Measurements from ENCODE around the gene IRGC. TPM values are rescaled to one million over a fixed set of nuclear protein-coding genes. Genes with fewer than 3 reads are reported as not detected.

IRGC gene
- polyA plus RNA-seq, 1 experiment = not detected

DNA sequence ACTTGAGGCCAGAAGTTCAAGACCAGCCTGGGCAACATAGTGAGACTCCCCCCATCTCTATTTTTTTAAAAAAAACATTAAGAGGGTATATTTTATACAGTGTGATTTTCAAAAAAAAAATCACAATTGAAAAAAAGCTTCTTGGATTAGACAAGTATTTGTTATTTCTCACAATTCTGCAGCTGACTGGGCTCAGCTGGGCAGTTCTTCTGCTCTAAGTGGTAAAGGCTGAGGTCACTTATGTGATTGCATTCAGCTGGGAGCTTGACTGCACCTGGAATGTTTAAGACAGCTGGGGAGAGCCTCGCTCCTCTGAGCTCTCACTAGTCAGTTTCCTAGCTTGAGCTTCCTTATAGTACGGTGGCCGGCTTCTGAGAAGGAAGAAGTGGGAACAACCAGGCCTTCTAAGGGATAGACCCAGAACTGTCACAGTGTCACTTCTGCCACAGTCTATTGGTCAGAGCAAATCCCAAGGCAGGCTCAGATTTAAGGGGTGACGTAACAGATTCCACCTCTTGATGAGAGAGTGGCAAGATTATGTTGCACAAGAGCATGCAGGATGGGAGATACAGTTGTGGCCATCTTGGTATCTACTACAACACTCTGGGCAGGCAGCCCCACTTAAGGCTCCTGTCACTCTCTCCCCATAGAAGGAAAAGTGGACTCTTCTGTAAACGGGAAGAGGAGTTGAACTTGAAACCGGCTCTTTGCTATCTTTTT lies 19.7 kb upstream of the IRGC start:
- TF ChIP-seq, protein P1, sequence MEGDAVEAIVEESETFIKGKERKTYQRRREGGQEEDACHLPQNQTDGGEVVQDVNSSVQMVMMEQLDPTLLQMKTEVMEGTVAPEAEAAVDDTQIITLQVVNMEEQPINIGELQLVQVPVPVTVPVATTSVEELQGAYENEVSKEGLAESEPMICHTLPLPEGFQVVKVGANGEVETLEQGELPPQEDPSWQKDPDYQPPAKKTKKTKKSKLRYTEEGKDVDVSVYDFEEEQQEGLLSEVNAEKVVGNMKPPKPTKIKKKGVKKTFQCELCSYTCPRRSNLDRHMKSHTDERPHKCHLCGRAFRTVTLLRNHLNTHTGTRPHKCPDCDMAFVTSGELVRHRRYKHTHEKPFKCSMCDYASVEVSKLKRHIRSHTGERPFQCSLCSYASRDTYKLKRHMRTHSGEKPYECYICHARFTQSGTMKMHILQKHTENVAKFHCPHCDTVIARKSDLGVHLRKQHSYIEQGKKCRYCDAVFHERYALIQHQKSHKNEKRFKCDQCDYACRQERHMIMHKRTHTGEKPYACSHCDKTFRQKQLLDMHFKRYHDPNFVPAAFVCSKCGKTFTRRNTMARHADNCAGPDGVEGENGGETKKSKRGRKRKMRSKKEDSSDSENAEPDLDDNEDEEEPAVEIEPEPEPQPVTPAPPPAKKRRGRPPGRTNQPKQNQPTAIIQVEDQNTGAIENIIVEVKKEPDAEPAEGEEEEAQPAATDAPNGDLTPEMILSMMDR (IDR thresholded peaks at IDR 0.05; ENCODE audit: insufficient read depth, low read depth, low read length) = no peak
- no peak overlapping the region for H3K4me3 ChIP-seq (ENCODE audit: low read depth, low read length)
- ChIA-PET POLR2A (no interaction called here), CTCF (interaction anchor here (0.6 to 1.8 kb wide), 2 partner anchors 120 to 141 kb away, joined by 5 to 6 read pairs; no protein-coding TSS in a partner anchor)
- H3K27me3 ChIP-seq (ENCODE audit: control insufficient read depth, insufficient read depth, low read length) = peaks cover 4% of the 10 kb centered on the region
- H3K36me3 ChIP-seq (ENCODE audit: control insufficient read depth, insufficient read depth, low read length) = no peaks in the 10 kb centered on the region
- DNase-seq (ENCODE audit: low read depth) = no peak

DNA sequence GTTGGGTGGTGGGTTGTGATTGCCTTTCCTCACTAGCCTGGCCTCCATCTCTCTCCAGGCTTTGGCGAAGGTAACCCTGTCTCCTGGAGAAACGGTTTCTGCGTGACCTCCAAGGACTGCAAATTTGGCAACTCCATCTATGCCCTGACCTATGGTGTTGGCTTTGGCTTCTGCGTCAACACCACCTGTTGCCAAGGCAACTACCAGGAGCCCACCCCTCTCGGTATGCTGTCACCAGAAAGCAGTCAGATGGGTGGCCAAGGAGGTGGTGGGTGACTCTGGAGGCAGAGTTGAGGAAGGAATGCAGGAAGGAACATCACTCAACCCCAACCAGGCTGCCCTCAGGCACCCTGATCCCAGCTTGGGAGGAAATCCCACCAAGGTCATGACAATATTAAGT lies 18.6 kb upstream of the IRGC start:
- TF ChIP-seq, protein P1 (IDR thresholded peaks at IDR 0.05; ENCODE audit: insufficient read depth, low read depth, low read length) = no peak
- Histone ChIP-seq H3K36me3 (ENCODE audit: control insufficient read depth, insufficient read depth, low read length) (no peaks in the 10 kb centered on the region), H3K4me3 (ENCODE audit: low read depth, low read length) (no peak overlapping the region), H3K27me3 (ENCODE audit: control insufficient read depth, insufficient read depth, low read length) (peaks cover 4% of the 10 kb centered on the region)
- DNase-seq (ENCODE audit: low read depth) = no peak
- ChIA-PET CTCF (interaction anchor here (0.8 kb wide), 1 partner anchor 35 kb away, joined by 3 read pairs; no protein-coding TSS in a partner anchor), POLR2A (interaction anchor here (0.6 kb wide), 1 partner anchor 29 kb away, joined by 4 read pairs; no protein-coding TSS in a partner anchor)

DNA sequence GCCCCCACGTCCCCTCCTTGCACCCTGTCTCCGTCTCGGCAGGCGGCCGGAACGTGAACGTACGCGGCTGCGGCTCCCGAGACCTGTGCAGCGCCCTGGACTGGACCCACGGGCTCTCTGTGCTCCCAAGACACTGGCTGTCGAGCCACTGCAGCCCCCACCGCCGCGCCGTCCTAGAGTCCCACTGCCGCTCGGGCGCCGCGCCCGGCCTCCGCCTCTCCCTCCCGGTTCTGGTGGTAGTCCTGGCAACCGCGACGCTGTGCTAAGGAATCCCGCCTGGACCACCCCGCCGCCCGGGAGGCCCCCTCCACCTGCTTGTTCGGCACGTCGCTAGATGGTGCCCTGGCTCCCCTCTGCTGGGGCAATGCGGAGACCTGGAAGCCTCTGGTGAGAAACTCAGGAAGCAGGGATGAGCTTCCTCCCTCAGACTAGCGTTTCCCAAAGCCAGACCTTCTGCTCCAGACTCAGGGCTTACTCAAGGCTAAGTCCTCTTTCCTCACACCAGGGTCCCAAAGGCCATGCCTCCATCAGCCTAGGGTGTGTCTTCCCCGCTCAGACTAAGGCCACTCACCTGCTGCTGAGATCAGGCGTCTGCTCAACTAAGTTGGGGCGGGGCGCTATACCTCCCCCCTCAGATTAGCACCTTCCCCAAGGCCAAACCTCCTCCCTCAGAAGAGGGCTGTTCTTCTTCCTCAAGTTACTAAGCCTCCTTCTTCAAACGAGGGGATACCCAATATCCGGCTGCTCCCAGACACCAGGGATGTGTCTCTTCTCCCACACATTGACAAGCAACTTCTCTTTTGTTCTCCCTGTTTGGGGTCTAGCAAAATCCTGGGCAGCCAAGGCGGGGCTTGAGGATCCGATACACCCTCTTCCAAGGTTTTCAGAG lies 16.1 kb upstream of the IRGC start:
- Histone ChIP-seq H3K4me3 (ENCODE audit: low read depth, low read length) (peak overlapping the region; percentile 17; the same call in 1 of the 2 replicates), H3K36me3 (ENCODE audit: control insufficient read depth, insufficient read depth, low read length) (no peaks in the 10 kb centered on the region), H3K27me3 (ENCODE audit: control insufficient read depth, insufficient read depth, low read length) (peaks cover 3% of the 10 kb centered on the region)
- ChIA-PET CTCF (interaction anchor here (1.2 to 1.4 kb wide), 2 partner anchors 31 to 46 kb away, joined by 3 to 4 read pairs; no protein-coding TSS in a partner anchor), POLR2A (no interaction called here)
- DNase-seq (ENCODE audit: low read depth) = no peak
- TF ChIP-seq, protein P1 (IDR thresholded peaks at IDR 0.05; ENCODE audit: insufficient read depth, low read depth, low read length) = peak; percentile 23; the same call in 1 of the 2 replicates

DNA sequence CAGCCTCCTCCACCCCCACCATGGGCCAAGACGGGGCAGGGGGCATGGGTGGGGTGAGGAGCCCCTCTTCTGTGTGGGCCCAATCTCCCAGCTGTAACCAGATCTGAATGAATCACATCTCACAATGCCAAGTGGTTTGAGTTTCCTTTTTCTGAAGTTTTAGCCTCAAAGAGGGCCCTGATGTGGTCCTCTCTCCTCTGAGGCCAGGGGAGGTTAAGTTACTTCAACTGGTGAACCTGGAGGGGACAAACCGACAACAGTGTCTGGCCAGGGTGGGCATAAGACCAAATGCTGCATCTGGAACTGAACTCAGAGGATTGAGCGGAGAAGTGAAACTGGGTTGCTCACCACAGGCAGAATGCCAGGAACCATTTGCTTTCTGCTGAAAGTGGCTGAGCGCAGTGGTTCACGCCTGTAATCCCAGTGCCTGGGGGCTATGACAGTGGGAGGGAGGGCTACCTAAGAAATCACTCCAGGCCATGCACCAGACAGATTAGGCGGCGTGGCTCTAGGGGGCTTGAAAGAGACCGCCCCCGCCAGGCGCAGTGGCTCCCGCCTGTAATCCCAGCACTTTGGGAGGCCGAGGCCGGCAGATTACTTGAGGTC lies 15.4 kb upstream of the IRGC start:
- TF ChIP-seq, protein P1 (IDR thresholded peaks at IDR 0.05; ENCODE audit: insufficient read depth, low read depth, low read length) = no peak
- POLR2A ChIA-PET = no interaction called here
- Histone ChIP-seq H3K4me3 (ENCODE audit: low read depth, low read length) (no peak overlapping the region), H3K36me3 (ENCODE audit: control insufficient read depth, insufficient read depth, low read length) (no peaks in the 10 kb centered on the region), H3K27me3 (ENCODE audit: control insufficient read depth, insufficient read depth, low read length) (peaks cover 3% of the 10 kb centered on the region)
- CTCF ChIA-PET = interaction anchor here (1.2 kb wide), 1 partner anchor 32 kb away, joined by 3 read pairs; no protein-coding TSS in a partner anchor
- DNase-seq (ENCODE audit: low read depth) = peak; percentile 26
